HepG2 (cell line): ENCODE results near the gene CTNNA3. TPM values are rescaled to one million over a fixed set of nuclear protein-coding genes. Genes with fewer than 3 reads are reported as not detected.

ENCODE experiments used
- ATAC-seq: fragments of 200-7000 bp; cut with Tn5 transposase; 3 replicates; pipeline ENCODE4 v1.9.1; 2020; ENCODE audit warnings: mild to moderate bottlenecking, moderate library complexity
- BruUV-seq: library from RNA; stranded (reverse); fragments of 400-500 nt; replicated peaks from 2 replicates; lab custom pipeline; 2021; lab: Mats Ljungman, UMichigan
- CTCF ChIA-PET: fragments of 300-600 bp; formaldehyde crosslinking; extraction: SDS; loops from one replicate; lab custom pipeline; 2021; ENCODE audit warnings: low total read pairs, inconsistent platforms, low intra/inter-chr PET ratio; lab: Yijun Ruan, JAX
- POLR2A ChIA-PET: fragments of 350-600 bp; sonication (Branson Sonifier 250); formaldehyde crosslinking; loops from one replicate; lab custom pipeline; 2020; ENCODE audit warnings: antibody characterized with exemption, inconsistent platforms; lab: Yijun Ruan, JAX
- DNase-seq: peaks from one replicate; pipeline ENCODE4 v3.0.0-alpha.2; 2015; ENCODE audit warnings: low spot score
- FAIRE-seq: peaks from 3 replicates; lab custom pipeline; 2011; peaks lifted over from hg19 to GRCh38; lab: Jason Lieb, UNC
- H2AFZ ChIP-seq: one replicate; pipeline ENCODE4 v1.6.1; 2011; ENCODE audit warnings: low read length, inconsistent platforms
- H3K27ac ChIP-seq: fragments of 300-600 bp; 3 replicates; pipeline ENCODE4 v1.8.0; 2011; ENCODE audit warnings: mixed run types, mild to moderate bottlenecking, mixed read lengths, low read length, inconsistent platforms; ENCODE audit not compliant: insufficient read depth; ENCODE audit errors: extremely low read length
- H3K27me3 ChIP-seq, 2 experiments: fragments of 200-600 bp in 1 of 2; 2 replicates in 1 of 2; 3 replicates in 1 of 2; pipeline versions ENCODE4 v1.6.0 to v1.8.0; 2011; ENCODE audit warnings: low read length in 2 of 2, mild to moderate bottlenecking in 2 of 2, moderate library complexity in 2 of 2, inconsistent platforms in 1 of 2; ENCODE audit not compliant: insufficient read depth in 2 of 2, control insufficient read depth in 1 of 2
- H3K36me3 ChIP-seq, 2 experiments: fragments of 200-600 bp in 1 of 2; replicated peaks in 1 of 2; 2 replicates in 1 of 2; 3 replicates in 1 of 2; pipeline versions ENCODE4 v1.5.1 to v1.8.0; 2011; ENCODE audit warnings: low read length in 2 of 2, inconsistent platforms in 1 of 2; ENCODE audit not compliant: insufficient read depth in 2 of 2, control insufficient read depth in 1 of 2
- H3K4me1 ChIP-seq: 2 replicates; pipeline ENCODE4 v1.5.1; 2012; ENCODE audit warnings: low read length, inconsistent platforms; ENCODE audit not compliant: insufficient read depth
- H3K4me2 ChIP-seq: 2 replicates; pipeline ENCODE4 v1.6.0; 2011; ENCODE audit warnings: low read depth, low read length, inconsistent platforms
- H3K4me3 ChIP-seq, 3 experiments: fragments of 200-600 bp in 1 of 3; sonication (generic), shearing (Covaris generic) in 1 of 3; replicated peaks in 1 of 3; 2 replicates each; pipeline ENCODE4 v1.5.1; 2011 to 2016; ENCODE audit warnings: low read length in 3 of 3, inconsistent platforms in 2 of 3, low read depth in 2 of 3, mild to moderate bottlenecking in 2 of 3, control low read depth in 1 of 3, mixed read lengths in 1 of 3; ENCODE audit not compliant: insufficient read depth in 1 of 3
- H3K79me2 ChIP-seq: one replicate; pipeline ENCODE4 v1.6.1; 2011; ENCODE audit warnings: low read length, inconsistent platforms; ENCODE audit not compliant: insufficient read depth
- H3K9ac ChIP-seq: 2 replicates; pipeline ENCODE4 v1.6.0; 2011; ENCODE audit warnings: mild to moderate bottlenecking, low read depth, low read length, inconsistent platforms; ENCODE audit not compliant: insufficient read depth
- H3K9me3 ChIP-seq: 2 replicates; pipeline ENCODE4 v1.5.1; 2012; ENCODE audit warnings: mild to moderate bottlenecking, low read length
- H4K20me1 ChIP-seq: 2 replicates; pipeline ENCODE4 v1.6.0; 2011; ENCODE audit warnings: inconsistent platforms, mild to moderate bottlenecking, low read length, moderate library complexity; ENCODE audit not compliant: insufficient read depth
- HCFC1 ChIP-seq: fragments of 150-350 bp; IDR thresholded peaks from 2 replicates; pipeline ENCODE4 v1.6.1; 2014; ENCODE audit warnings: low read depth, low read length
- IRF2 ChIP-seq: IDR thresholded peaks from 2 replicates; pipeline ENCODE4 v1.6.1; 2018; ENCODE audit warnings: missing genetic modification reagents, missing compliant biosample characterization
- SNAPC2 ChIP-seq: sonication (generic); formaldehyde crosslinking; IDR thresholded peaks from 2 replicates; pipeline ENCODE4 v1.8.1; 2022; ENCODE audit warnings: mild to moderate bottlenecking, missing genetic modification reagents
- STAG1 ChIP-seq: sonication (generic); formaldehyde crosslinking; IDR thresholded peaks from 2 replicates; pipeline ENCODE4 v1.4.0; 2020; ENCODE audit warnings: missing genetic modification reagents
- ZBED4 ChIP-seq: sonication (generic); formaldehyde crosslinking; IDR thresholded peaks from 2 replicates; pipeline ENCODE4 v1.4.0; 2020; ENCODE audit warnings: missing genetic modification reagents, borderline replicate concordance
- ZMYM4 ChIP-seq: sonication (generic); formaldehyde crosslinking; IDR thresholded peaks from 2 replicates; pipeline ENCODE4 v1.8.1; 2023; ENCODE audit warnings: mild to moderate bottlenecking, missing genetic modification reagents
- ZNF383 ChIP-seq: sonication (generic); formaldehyde crosslinking; IDR thresholded peaks from 2 replicates; pipeline ENCODE4 v1.4.0; 2020; ENCODE audit warnings: missing genetic modification reagents, mild to moderate bottlenecking, borderline replicate concordance
- WGBS: methylation state at CpG from one replicate; pipeline ENCODE4 v1.1.6; 2017; ENCODE audit warnings: low lambda C conversion rate; 5-methylcytosine and 5-hydroxymethylcytosine counted together
- in situ Hi-C: cut with HindIII; loops from 2 replicates; pipeline ENCODE4 v1.10.0; 2017; ENCODE audit warnings: low pct_unique_long_range_greater_than_20kb; ENCODE audit not compliant: extremely low pct_ligation_motif_present
- intact Hi-C: fragments of 100-400 bp; cut with micrococcal nuclease; formaldehyde crosslinking; loops from one replicate; pipeline ENCODE4 v1.10.0; 2022; ENCODE audit not compliant: unreplicated experiment
- polyA plus RNA-seq, 8 experiments: library from polyadenylated mRNA; depleted of rRNA in 3 of 8; stranded (reverse) in 7 of 8; unstranded in 1 of 8; fragments of >200 nt; fragmentation: Illumina TruSeq in 4 of 8; extraction: Trizol in 4 of 8; gene quantifications; 2 replicates each; pipeline versions ENCODE4 v1.2.1 to v1.2.3, GENCODE V29; 2011 to 2016; ENCODE audit warnings: low read depth in 4 of 8, missing spikeins in 1 of 8, mixed read lengths in 1 of 8; ENCODE audit not compliant: insufficient read depth in 1 of 8
- total RNA-seq, 5 experiments: library from RNA; depleted of rRNA; stranded (reverse); fragments of >200 nt; fragmentation: Illumina TruSeq; extraction: Trizol; gene quantifications; 2 replicates each; pipeline ENCODE4 v1.2.3, GENCODE V29; 2016; ENCODE audit warnings: low read depth in 1 of 5
- TF ChIP-seq, protein P1 (sequence below): IDR thresholded peaks from 2 replicates; pipeline ENCODE4 v1.6.1; 2016; ENCODE audit warnings: control low read depth
- TF ChIP-seq, protein P2 (sequence below): IDR thresholded peaks from 2 replicates; pipeline ENCODE4 v1.6.1; 2016; ENCODE audit warnings: low read depth, missing genetic modification reagents, missing compliant biosample characterization

CTNNA3 gene
- total and polyA plus RNA-seq, 2 of the 13 experiments (the other 11 are each of a cell fraction or from before 2014, with no cell fraction given), result not detected

DNA sequence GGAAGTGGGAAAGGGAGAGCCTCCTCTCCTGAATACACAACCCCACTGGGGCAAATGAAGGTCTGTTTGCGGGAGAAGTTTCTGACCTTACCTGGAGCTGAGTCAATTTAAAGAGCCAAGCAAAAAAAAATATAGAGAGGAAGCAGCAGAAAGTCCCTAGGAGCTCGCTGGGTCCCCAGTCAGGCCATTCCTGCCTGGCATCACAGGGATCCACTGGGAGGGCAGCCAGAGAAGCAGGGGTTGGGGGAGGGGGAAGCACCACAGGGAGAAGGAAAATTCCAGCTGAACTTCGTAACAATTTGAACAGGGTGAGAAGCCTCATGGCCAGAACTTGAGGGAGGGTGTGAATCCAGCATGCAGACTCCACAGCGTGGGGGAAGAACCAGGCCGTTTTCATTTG is 471.4 kb downstream of the CTNNA3 start:
- Histone ChIP-seq H2AFZ (no peak overlapping the region), H3K4me1 (no peaks in the 10 kb centered on the region), H3K79me2 (no peaks in the 10 kb centered on the region), H3K9me3 (no peaks in the 10 kb centered on the region), H3K27me3 (no peaks in the 10 kb centered on the region), H3K36me3 (no peaks in the 10 kb centered on the region), H3K27ac (no peak overlapping the region), H3K4me3 (no peak overlapping the region), H3K4me2 (no peak overlapping the region), H3K9ac (no peak overlapping the region), H4K20me1 (no peaks in the 10 kb centered on the region)
- in situ Hi-C loops, result no loop called here
- DNase-seq (no peak), ATAC-seq (no peak), FAIRE-seq (no peak)
- ChIA-PET CTCF (no interaction called here), POLR2A (no interaction called here)
- TF ChIP-seq ZMYM4 (CRISPR knock-in tag), result no peak
- TF ChIP-seq, protein P1, sequence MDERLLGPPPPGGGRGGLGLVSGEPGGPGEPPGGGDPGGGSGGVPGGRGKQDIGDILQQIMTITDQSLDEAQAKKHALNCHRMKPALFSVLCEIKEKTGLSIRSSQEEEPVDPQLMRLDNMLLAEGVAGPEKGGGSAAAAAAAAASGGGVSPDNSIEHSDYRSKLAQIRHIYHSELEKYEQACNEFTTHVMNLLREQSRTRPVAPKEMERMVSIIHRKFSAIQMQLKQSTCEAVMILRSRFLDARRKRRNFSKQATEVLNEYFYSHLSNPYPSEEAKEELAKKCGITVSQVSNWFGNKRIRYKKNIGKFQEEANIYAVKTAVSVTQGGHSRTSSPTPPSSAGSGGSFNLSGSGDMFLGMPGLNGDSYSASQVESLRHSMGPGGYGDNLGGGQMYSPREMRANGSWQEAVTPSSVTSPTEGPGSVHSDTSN (CRISPR knock-in tag), result no peak
- no peak for TF ChIP-seq ZBED4 (CRISPR knock-in tag)
- no peak for TF ChIP-seq IRF2
- no peak for TF ChIP-seq HCFC1
- no peak for TF ChIP-seq STAG1
- no peak for TF ChIP-seq ZNF383 (CRISPR knock-in tag)
- TF ChIP-seq SNAPC2 (CRISPR knock-in tag), result no peak
- TF ChIP-seq, protein P2, sequence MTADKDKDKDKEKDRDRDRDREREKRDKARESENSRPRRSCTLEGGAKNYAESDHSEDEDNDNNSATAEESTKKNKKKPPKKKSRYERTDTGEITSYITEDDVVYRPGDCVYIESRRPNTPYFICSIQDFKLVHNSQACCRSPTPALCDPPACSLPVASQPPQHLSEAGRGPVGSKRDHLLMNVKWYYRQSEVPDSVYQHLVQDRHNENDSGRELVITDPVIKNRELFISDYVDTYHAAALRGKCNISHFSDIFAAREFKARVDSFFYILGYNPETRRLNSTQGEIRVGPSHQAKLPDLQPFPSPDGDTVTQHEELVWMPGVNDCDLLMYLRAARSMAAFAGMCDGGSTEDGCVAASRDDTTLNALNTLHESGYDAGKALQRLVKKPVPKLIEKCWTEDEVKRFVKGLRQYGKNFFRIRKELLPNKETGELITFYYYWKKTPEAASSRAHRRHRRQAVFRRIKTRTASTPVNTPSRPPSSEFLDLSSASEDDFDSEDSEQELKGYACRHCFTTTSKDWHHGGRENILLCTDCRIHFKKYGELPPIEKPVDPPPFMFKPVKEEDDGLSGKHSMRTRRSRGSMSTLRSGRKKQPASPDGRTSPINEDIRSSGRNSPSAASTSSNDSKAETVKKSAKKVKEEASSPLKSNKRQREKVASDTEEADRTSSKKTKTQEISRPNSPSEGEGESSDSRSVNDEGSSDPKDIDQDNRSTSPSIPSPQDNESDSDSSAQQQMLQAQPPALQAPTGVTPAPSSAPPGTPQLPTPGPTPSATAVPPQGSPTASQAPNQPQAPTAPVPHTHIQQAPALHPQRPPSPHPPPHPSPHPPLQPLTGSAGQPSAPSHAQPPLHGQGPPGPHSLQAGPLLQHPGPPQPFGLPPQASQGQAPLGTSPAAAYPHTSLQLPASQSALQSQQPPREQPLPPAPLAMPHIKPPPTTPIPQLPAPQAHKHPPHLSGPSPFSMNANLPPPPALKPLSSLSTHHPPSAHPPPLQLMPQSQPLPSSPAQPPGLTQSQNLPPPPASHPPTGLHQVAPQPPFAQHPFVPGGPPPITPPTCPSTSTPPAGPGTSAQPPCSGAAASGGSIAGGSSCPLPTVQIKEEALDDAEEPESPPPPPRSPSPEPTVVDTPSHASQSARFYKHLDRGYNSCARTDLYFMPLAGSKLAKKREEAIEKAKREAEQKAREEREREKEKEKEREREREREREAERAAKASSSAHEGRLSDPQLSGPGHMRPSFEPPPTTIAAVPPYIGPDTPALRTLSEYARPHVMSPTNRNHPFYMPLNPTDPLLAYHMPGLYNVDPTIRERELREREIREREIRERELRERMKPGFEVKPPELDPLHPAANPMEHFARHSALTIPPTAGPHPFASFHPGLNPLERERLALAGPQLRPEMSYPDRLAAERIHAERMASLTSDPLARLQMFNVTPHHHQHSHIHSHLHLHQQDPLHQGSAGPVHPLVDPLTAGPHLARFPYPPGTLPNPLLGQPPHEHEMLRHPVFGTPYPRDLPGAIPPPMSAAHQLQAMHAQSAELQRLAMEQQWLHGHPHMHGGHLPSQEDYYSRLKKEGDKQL (CRISPR knock-in tag), result no peak
- BruUV-seq, result no TSS peak
- WGBS, result 19% methylated on average over 4 of the region's 5 CpGs
- intact Hi-C loops, result no loop called here
